HG03139 (cell line): Measurements from ENCODE around the gene NOS3.

Source experiments
- ATAC-seq: cut with Tn5 transposase; IDR thresholded peaks from one replicate; pipeline ENCODE4 v1.9.1; 2021; ENCODE audit not compliant: unreplicated experiment

NOS3 gene

GRCh38 chr7:151053751-151054150 lies 62.9 kb downstream of the NOS3 start:
- no peak for ATAC-seq

GRCh38 chr7:151056283-151056665 lies 65.5 kb downstream of the NOS3 start:
- no peak for ATAC-seq

DNA sequence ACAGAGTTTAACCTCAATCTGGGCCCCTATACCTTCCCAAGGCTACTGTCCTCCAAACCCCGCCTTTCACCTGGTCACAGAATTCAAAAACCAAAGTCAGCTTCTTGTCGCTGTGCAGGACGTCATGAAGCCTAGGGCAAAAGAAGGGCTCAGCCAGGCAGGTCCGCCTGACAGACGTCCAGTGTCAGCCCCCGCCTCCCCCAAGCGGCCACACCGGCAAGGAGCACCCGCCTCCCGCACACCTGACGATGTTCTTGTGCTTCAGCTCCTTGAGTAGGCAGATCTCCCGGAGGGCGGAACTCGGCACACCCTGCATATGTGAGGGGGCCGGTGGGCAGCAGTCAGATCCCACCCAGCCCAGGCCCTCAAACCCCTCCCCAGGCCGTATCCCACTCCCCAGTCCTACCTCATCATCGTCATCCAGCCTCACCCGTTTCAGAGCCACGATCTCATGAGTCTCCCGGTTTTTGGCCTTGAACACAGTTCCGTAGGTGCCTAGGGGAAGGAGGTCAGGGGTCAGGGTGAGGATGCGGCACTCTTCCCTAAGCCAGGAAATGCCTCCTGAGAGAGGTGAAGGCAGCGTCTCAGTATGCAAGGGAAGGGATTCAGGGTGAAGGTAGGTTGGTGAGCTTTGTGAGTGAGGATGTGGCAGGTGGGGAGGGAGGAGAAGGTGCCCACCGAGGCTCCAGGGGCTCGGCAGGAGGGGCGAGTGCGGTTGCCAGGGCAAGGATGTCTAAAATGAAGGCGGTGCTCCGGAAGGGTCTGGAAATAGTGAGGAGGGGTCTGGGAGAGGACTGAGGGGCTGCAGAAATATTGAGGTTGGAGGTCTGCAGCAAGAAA lies 66.1 kb downstream of the NOS3 start:
- ATAC-seq: no peak

GRCh38 chr7:151057506-151057988 lies 66.7 kb downstream of the NOS3 start, which contains the start of gene CDK5:
CDK5 (minus strand) TSS chr7:151057897; CDS start chr7:151057848, 49 bp downstream.
- ATAC-seq: peak; percentile 6

DNA sequence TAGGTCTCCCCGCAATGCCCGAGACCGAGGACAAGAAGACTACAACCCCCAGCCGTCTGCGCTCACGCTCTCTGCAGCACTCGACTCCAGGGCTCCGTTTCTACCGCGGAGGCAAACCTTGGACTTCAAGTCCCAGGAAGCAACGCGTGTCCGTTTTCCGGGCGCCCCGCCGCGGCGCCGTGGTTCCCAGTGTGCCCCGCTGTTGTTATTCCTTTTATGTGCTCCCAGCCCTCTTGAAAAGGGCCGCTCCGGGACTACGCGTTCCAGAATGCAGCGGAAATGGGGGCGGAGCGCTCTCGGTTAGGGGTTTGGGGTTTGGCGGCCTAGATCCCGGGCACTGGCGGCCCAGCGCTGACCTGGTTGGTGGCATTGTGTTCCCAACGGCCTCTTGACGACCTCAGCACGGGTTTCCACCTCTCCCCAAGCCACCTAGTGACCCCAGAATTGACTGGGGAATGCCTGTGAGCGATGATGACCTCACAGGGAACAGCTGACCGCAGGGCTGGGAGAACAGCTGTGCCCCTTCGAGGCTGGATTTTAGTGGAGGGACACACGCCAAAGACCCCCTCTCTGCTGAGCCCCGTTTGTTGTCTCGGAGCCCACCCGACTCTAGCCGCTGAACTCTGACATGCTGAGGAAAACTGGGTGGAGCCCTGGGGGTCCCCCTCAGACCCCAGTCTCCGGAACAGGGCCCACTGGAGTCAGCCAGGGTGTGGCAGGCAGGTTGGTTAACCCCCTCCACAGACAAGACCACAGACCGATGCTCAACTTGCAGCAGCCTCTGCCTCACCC lies 67.4 kb downstream of the NOS3 start:
- ATAC-seq: peak; percentile 86

DNA sequence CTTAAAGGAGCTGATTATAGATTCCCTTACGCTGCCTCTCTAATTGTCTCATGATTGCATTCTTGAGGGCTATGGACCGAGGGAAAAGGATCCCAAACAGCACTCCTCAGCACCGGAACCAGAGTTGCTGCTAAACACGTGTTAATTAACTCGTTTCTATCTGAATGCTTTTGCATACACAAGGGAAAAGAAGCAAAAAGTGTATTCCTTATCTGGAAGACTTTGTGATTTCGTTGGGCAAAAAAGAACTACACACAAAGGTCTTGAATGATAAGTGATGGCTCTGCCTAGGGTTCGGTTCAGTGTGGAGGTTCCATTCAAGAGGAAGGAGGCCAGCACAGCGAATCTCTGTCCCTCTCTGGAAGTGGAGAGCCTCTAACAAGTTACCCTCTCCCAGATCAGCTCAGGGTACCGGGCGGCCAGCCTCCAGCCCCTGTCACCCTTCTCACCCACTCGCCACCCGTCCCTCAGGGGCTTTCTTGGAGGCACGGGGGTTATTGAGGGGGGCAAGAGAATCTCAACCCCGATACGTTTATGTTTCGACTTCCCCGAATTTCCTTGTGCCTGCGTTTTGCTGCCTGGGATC lies 68.1 kb downstream of the NOS3 start:
- ATAC-seq: no peak

- ATAC-seq: no peak
Observed at GRCh38 chr7:151059367-151060112, 68.7 kb downstream of the NOS3 start, which contains the start of gene SLC4A2. SLC4A2 (plus strand) TSS chr7:151059589; CDS start chr7:151061988, 2,399 bp downstream.

DNA sequence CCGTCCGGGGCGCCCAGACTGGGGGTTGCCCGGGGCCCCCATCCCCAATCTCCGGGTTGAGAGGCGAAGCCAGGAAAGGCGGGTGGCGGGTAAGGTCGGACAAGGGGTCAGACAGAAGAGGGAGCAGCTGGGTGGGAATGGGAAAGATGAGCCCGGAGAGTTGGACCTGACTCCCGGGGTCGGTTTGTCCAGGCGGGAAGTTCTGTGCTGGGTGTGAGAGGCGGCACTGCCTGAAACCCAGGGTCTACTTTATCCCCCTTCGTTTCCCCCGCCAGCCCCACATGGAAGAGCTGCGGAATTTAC lies 69.2 kb downstream of the NOS3 start:
- ATAC-seq: no peak

- ATAC-seq: no peak
Observed at GRCh38 chr7:151060416-151061212, 69.8 kb downstream of the NOS3 start.

DNA sequence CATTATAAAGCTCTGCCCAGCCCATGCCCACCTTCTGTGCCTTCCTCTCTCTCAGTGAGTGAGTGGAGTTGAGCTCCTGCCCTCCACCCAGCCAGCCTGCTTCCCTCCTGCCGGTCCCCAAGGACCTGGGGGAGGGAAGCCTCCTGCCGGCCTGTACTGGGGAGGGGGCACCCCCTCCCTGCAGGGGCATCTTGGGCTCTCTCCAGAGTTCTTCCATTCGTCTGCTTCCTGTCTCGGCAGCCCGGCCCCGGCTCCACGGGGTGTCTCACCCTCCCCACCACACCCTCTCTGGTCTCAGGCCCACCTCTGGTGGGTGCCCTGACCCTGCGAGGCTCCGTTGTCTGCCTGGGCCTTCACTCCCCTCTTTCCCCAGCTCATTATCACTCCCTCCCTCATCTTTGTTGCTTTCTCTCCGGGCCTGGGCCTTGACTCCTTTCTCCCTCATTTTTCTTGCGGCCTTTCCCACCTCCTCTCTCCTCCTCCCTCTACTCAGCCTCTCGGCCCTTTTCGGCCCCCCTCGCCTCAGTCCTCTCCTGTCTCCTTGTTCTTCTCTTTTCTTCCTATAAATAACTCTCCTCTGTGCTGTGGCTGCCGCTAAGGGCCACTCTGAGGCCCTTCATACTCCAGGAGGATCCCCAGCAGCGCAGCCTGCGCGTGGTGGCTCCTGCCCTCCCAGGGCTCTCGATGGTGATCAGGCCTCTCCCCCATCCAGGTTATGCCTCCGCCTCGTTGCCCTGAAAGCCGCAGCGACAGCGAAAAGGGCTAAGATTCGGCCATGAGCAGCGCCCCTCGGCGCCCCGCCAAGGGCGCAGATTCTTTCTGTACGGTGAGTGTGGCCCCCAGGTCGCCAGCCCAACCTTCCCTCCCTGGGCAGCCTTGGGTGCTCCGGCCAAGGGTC lies 70.6 kb downstream of the NOS3 start:
- ATAC-seq: no peak

DNA sequence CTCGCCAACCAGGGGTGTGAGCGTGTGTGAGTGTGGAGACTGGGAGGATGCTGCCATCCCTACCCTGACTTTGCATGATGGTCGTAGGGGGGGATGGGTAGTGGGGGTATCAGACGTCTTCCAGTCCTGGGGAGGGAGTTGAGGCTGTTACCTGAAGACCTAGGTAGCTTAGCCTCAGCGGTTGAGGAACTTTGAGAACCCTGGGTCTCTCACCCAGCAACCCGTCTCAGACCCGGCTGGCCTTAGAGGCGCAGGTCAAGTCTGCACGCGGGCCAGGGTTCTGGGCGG lies 71.2 kb downstream of the NOS3 start:
- ATAC-seq: no peak

DNA sequence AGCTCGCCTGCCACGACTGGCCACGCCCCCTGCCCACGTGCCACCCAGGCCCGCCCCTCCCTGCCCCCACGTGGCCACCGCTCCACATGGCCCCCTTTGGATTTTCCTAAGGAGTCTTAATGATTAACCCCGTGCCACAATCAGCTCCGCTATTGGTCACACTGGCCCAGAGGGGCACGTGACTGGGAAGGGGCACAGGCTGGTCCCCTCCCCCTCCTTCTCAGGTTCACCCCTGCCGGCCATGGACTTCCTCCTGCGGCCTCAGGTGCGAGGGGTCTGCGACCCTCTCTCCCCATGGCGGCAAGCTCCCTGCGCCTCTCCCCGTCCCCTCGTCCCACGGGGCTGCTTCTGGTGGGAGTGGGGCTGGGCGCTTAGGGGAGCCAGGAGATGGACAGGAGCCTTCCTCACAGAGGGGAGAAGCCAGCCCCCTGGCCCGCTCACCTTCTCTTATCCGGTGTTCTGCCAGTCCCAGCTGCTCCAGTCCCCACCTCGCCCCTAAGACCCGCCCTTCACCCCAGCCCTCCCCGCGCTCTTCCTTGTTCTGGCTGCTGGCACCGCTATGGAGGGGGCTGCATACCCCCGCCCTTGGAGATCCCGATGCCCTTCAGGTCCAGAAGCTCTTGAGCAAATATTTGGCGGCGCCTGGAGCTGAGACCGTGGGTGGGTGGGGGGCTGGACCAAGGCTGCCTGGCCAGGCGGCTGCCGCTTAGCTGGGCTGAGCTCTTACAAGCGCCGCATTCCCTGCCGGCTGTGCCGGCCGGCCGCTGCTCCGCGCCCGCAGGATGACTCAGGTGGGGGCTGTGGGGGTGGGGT lies 71.8 kb downstream of the NOS3 start:
- no peak for ATAC-seq

GRCh38 chr7:151063212-151063561 lies 72.4 kb downstream of the NOS3 start:
- ATAC-seq: no peak
